ENCODE results near the gene CRMP1.

CRMP1 gene

DNA sequence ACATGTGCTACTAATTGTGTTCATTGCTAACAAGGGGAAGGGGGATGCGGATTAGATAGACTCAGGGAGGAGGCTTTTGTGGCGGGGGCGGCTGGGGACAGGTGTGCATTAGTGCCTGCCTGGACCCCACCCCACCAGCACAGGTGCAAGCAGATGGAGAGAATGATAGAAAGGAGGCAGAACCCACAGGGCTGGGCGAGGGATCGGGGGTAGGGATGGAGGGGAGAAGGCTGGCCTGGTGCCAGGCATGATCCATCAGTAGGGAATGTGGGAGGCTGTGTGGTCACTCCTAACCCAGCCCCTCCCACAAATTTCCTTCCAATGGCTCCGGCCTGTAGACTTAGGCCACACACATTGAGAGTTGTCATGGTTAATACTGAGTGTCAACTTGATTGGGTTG, 30.5 kb upstream of the CRMP1 start:
- Histone ChIP-seq H3K79me2 (ENCODE audit: insufficient read depth, low read length) (no peaks in the 10 kb centered on the region), H3K4me2 (ENCODE audit: insufficient read depth, low read length) (no peak overlapping the region), H3K27me3 (ENCODE audit: insufficient read depth, low read length, poor library complexity) (no peaks in the 10 kb centered on the region), H3K4me3 (ENCODE audit: low read depth in 1 of 2, low read length in 2 of 2) (no peak overlapping the region), H4K20me1 (ENCODE audit: insufficient read depth, low read length) (no peaks in the 10 kb centered on the region), H3K27ac (ENCODE audit: low read length) (no peak overlapping the region), H3K9ac (ENCODE audit: low read depth, low read length) (no peak overlapping the region), H2AFZ (ENCODE audit: low read depth, low read length) (no peak overlapping the region), H3K9me3 (ENCODE audit: insufficient read depth, low read length, severe bottlenecking) (no peaks in the 10 kb centered on the region), H3K36me3 (ENCODE audit: insufficient read depth, low read length) (no peaks in the 10 kb centered on the region), H3K4me1 (ENCODE audit: insufficient read depth, low read length) (no peaks in the 10 kb centered on the region)
- ATAC-seq (ENCODE audit: insufficient read depth, low read depth) = no peak
- DNase-seq = no peak
- no peak for TF ChIP-seq CTCF (IDR thresholded peaks at IDR 0.05; ENCODE audit: borderline replicate concordance, extremely low read depth, low read length, poor library complexity, severe bottlenecking)
- TF ChIP-seq EZH2 (IDR thresholded peaks at IDR 0.05; ENCODE audit: borderline replicate concordance, low read depth, low read length, severe bottlenecking) = no peak

GRCh38 chr4:5922556-5922955, 29.7 kb upstream of the CRMP1 start:
- no peaks in the 10 kb centered on the region for H3K79me2 ChIP-seq (ENCODE audit: insufficient read depth, low read length)
- H3K4me3 ChIP-seq (ENCODE audit: low read depth in 1 of 2, low read length in 2 of 2) = no peak overlapping the region
- H3K9ac ChIP-seq (ENCODE audit: low read depth, low read length) = no peak overlapping the region
- no peaks in the 10 kb centered on the region for H3K9me3 ChIP-seq (ENCODE audit: insufficient read depth, low read length, severe bottlenecking)
- H2AFZ ChIP-seq (ENCODE audit: low read depth, low read length) = no peak overlapping the region
- H4K20me1 ChIP-seq (ENCODE audit: insufficient read depth, low read length) = no peaks in the 10 kb centered on the region
- TF ChIP-seq EZH2 (IDR thresholded peaks at IDR 0.05; ENCODE audit: borderline replicate concordance, low read depth, low read length, severe bottlenecking) = no peak
- TF ChIP-seq CTCF (IDR thresholded peaks at IDR 0.05; ENCODE audit: borderline replicate concordance, extremely low read depth, low read length, poor library complexity, severe bottlenecking) = no peak
- H3K4me2 ChIP-seq (ENCODE audit: insufficient read depth, low read length) = no peak overlapping the region
- H3K36me3 ChIP-seq (ENCODE audit: insufficient read depth, low read length) = no peaks in the 10 kb centered on the region
- DNase-seq (no peak), ATAC-seq (ENCODE audit: insufficient read depth, low read depth) (no peak)
- H3K4me1 ChIP-seq (ENCODE audit: insufficient read depth, low read length) = no peaks in the 10 kb centered on the region
- no peaks in the 10 kb centered on the region for H3K27me3 ChIP-seq (ENCODE audit: insufficient read depth, low read length, poor library complexity)
- no peak overlapping the region for H3K27ac ChIP-seq (ENCODE audit: low read length)

- H3K4me3 ChIP-seq (ENCODE audit: low read depth in 1 of 2, low read length in 2 of 2) = no peak overlapping the region
- TF ChIP-seq CTCF (IDR thresholded peaks at IDR 0.05; ENCODE audit: borderline replicate concordance, extremely low read depth, low read length, poor library complexity, severe bottlenecking) (no peak), EZH2 (IDR thresholded peaks at IDR 0.05; ENCODE audit: borderline replicate concordance, low read depth, low read length, severe bottlenecking) (no peak)
- H3K9me3 ChIP-seq (ENCODE audit: insufficient read depth, low read length, severe bottlenecking) = no peaks in the 10 kb centered on the region
- H4K20me1 ChIP-seq (ENCODE audit: insufficient read depth, low read length) = no peaks in the 10 kb centered on the region
- no peak overlapping the region for H3K4me2 ChIP-seq (ENCODE audit: insufficient read depth, low read length)
- no peaks in the 10 kb centered on the region for H3K4me1 ChIP-seq (ENCODE audit: insufficient read depth, low read length)
- H3K9ac ChIP-seq (ENCODE audit: low read depth, low read length) = no peak overlapping the region
- ATAC-seq (ENCODE audit: insufficient read depth, low read depth) (no peak), DNase-seq (no peak)
- no peaks in the 10 kb centered on the region for H3K36me3 ChIP-seq (ENCODE audit: insufficient read depth, low read length)
- no peak overlapping the region for H3K27ac ChIP-seq (ENCODE audit: low read length)
- H3K27me3 ChIP-seq (ENCODE audit: insufficient read depth, low read length, poor library complexity) = no peaks in the 10 kb centered on the region
- H3K79me2 ChIP-seq (ENCODE audit: insufficient read depth, low read length) = no peaks in the 10 kb centered on the region
- H2AFZ ChIP-seq (ENCODE audit: low read depth, low read length) = no peak overlapping the region
These were observed 29.1 kb upstream of the CRMP1 start for GRCh38 chr4:5921981-5922380.
